Spleen (tissue), 11 donors: ENCODE measurements around the gene KIF5C. TPM values are rescaled to one million over a fixed set of nuclear protein-coding genes. Genes with fewer than 3 reads are reported as not detected.

Source experiments
- polyA plus RNA-seq, 3 donors: library from polyadenylated mRNA; stranded (reverse); fragments of 200-250 nt; gene quantifications; one replicate each; pipeline ENCODE4 v1.2.1, GENCODE V29; 2013
- small RNA-seq, 4 donors: library from RNA; depleted of rRNA; stranded (forward); fragments of <200 nt; gene quantifications; one replicate each; pipeline ENCODE3, GENCODE V24; 2016
- total RNA-seq, 7 donors: library from RNA; depleted of rRNA in 3 of 7; stranded (reverse); fragments of >200 nt in 3 of 7; fragmentation: NEBNext Ultra II Directional in 4 of 7; extraction: Animal tissue kit (Norgen Biotek cat#: 25700) in 4 of 7; gene quantifications; one replicate each; pipeline versions ENCODE4 v1.1.0 to v1.2.1, GENCODE V29; 2016 to 2021
- donor health status: healthy with polysubstance abuse.
- donor health status: DM: no; HTN: no; CAD: no; lungs with moderate emphysema.
- donor health status: DM: no; HTN: no; CAD: no.
- donor health status: Bipolar disorder and iron deficiency.
- donor health status: healthy.
- donor health status: DM: no; HTN: no; CAD: no.
- donor health status: DM: yes; HTN: yes; CAD: no.

Gene KIF5C
- total and polyA plus RNA-seq, 10 donors, result 0.61 to 8.3 (median 4.3) TPM

Small RNA genes lying within 50 kb of the gene (small RNA-seq; reads per million reads assigned to genes)
- gene RNU2-9P (0 to 0.07 (median 0) reads per million in 4 donors), gene UBBP3 (0 reads per million in 4 donors)

Other genes with a start within 250 kb of the KIF5C start
- 10 to 100 TPM; 34.2 to 49.0 (median 44.8) TPM for gene EPC2, start 230.5 kb upstream of the KIF5C start, total RNA-seq
- 10 to 100 TPM in 1 of 3 donors, 1 to 10 TPM in 2; 7.4 to 10.3 (median 7.6) TPM for gene EPC2, start 230.5 kb upstream of the KIF5C start, polyA plus RNA-seq
- gene LYPD6B, start 163.5 kb downstream of the KIF5C start, total RNA-seq, result 1 to 10 TPM in 6 of 7 donors, under 1 TPM in 1; 0.46 to 3.5 (median 1.6) TPM
- gene LYPD6B, start 163.5 kb downstream of the KIF5C start, polyA plus RNA-seq, result 1 to 10 TPM; 1.2 to 3.5 (median 2.7) TPM